Stimulated activated CD8-positive, alpha-beta memory T cell treated with anti-CD3 and anti-CD28 coated beads, Interleukin-4, amount 100 ng/mL, for 4 hours (primary cell): ENCODE results near the gene TMEM79.
A peak's percentile ranks its signal among the peaks of the same experiment; 100 is the strongest.

Experiments
- DNase-seq, 2 donors: peaks; one replicate each; pipeline ENCODE4 v3.0.0-alpha.2; 2020; ENCODE audit warnings: low read depth in 2 of 2, low spot score in 1 of 2

TMEM79 gene

DNA sequence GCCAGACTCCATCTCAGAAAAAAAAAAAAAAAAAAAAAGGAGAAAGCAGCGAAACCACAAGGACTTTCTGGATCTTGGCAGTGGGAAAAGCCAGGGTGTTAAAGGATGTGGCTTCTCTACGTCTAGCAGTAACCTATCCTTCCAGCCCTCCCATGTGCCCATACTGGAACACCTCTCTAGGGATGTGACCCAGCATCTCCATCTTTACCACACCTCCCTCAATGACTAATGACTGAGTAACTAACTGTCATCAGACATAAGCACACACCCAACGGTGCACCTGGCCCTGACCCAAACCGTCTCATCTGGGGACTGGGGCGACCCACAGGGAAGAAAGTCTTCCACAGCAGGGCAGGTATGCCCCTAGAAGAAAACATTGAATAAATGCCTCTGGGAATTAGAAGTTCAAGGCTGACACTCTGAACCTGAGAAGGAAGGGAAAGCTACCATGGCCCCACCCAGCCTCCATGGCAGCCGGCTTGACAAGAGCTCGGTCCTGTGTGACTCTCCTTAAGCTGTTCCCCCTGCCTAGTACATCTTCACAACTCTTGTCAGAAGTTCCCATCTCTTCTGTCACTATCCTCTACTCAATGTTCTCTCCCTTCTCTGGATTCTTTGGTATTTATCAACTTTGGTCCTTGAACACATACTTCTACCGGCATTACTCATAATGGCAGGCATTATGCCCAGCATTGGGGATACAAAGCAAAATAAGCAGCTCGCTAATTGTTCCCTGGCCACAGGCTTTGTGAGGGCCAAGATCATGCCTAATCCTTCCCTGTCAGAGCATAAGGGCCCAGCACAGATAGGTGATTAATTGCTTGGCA, 21.5 kb upstream of the TMEM79 start:
- DNase-seq = no peak

DNA sequence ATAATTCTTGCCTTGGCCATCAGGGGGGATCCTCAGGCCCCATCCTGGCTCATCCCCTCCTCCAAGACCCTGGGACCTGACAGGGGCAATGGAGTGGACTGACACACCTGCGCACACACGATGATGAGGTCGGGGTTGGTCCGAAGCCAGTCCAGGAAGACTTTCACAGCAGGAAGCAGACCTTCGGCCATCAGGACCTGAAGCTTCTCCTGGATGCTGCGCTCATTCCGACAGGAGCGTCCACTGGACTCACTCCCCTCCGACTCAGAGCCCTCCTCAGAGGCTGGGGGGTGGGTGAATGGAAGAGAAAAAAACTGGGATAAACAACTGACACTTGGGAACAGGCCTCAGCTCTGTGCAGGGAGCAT, 20.9 kb upstream of the TMEM79 start:
- DNase-seq = no peak

DNA sequence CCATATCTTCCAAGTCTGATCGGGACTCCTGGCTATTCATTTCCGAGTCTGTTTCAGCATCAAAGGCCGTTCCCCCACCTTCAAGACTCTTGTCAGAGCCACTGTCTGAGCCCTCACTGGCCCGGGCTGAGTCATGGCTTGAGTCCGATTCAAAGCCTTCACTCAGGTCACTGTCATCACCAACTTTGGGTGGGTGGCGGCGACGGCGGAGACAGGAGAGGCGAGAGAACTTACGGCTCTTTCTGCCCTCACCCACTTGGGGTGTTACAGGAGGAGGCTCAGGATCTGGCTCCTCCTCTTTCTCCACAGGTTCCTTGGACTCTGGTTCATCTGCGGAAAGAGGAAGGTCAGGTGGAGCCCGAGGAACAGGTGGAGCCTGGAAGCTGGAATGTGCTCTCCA, 18.1 kb upstream of the TMEM79 start:
- DNase-seq = no peak

DNA sequence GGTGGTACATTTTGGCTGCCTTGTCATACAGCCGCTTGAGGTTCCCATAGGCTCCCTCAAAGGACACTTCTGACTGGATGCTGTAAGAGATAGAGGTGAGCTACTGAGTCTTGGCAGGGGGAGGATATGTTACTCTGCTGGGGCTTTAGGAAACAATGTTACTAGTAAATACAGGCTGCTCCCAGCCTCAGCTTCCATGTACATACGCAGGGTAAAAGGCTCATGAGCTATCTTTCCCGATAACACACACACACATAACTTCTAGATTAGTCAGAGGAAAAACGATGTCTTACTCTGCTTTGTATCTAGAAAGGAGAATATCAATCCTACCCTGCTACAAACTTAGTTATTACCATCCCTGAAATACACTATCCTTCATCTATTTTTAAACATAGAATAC, 15.8 kb upstream of the TMEM79 start:
- no peak for DNase-seq

DNA sequence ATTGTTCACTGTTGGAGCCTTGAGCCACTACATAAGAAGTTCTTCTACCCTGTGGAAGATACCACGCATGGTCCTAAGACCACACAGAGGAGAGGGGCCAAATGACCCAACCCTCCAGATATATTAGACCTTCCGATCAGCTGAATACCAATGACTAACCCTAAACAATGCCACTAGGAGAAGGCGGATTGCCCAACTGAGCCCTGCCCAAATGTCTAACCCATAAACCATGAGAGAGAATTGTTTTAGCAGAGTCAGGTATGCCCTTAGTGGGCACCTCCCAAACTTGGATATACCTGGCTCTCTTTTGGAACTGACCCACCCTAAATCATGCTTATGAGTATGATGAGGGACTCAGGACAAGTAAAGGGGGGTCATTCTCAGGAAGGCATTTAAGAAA, 13.8 kb upstream of the TMEM79 start:
- DNase-seq = no peak

DNA sequence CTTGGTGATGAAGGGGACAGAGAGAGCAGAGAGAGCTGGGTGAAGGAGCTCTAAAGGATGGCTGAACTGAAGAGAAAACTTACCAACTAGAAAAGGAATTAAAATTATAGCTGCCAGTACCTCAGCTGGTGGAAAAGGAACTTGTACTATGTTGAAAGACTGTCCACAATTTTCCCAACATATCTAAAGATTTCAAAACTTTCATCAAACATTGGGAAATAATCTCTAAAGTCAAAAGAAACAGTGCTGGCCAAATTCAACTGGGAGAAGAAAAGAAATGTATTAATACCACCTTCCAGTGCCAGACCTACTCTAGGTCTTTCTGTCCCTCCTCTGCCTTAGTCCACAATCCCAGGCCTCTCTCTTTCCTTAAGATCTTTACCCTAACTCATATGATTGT, 7.6 kb upstream of the TMEM79 start:
- no peak for DNase-seq

DNA sequence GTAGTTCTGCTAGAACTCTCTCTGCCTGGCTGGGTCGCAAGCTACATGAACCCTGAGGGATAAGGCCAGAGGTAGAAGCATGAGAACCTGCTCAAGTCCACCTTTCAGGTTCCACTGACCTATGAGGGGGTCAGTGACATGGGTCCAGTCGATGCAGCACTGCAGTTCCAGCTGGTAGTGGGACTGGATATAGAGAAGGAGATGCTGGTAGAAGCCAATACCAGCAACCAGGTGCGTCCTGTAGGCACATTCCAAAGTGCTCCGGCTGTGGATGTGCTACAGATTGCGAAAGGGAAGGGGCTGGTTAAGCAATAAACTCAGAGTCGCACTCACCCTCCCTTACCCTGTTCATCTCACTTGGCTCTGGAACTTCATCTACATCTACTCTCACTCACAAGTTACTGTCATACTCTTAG, 7.2 kb upstream of the TMEM79 start:
- no peak for DNase-seq

DNA sequence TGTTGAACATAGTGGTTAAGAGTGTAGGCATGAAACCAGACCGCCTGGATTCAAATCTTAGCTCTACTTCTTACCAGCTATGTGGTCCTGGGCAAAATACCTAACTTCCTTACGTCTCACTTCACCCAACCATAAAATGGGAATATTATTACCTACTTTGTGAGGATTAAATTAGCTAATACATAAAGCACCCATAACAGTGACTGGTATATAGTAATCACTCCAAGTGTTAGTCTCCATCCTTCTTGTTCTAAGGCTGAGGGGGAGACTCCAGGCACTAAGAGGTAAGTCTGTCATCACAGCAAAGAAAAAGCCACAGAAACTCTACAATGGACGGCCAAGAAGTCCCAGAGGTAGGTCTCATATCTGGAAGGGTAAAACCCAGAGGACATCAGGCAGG, 4.3 kb upstream of the TMEM79 start:
- no peak for DNase-seq

DNA sequence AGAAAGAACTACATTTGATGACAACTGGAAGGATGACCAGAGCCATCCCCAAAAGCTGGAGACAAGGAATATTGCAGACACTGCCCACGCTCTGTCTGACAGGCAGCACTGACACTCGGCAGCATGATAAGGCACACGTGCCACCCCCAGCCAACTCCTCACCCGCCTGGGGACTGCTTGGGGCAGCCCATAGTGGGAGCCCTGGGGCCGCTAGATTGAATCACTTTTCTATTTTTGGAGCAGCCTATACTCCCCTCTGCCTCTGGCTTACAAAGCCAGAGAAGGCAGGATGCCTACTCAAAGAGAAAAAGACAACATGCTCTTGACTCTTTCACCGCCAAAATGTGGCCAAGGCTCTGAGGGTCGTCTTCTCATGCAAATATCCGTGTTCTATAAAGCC, 2.8 kb upstream of the TMEM79 start:
- peak in 1 of 2 donors; percentile 24 for DNase-seq

DNA sequence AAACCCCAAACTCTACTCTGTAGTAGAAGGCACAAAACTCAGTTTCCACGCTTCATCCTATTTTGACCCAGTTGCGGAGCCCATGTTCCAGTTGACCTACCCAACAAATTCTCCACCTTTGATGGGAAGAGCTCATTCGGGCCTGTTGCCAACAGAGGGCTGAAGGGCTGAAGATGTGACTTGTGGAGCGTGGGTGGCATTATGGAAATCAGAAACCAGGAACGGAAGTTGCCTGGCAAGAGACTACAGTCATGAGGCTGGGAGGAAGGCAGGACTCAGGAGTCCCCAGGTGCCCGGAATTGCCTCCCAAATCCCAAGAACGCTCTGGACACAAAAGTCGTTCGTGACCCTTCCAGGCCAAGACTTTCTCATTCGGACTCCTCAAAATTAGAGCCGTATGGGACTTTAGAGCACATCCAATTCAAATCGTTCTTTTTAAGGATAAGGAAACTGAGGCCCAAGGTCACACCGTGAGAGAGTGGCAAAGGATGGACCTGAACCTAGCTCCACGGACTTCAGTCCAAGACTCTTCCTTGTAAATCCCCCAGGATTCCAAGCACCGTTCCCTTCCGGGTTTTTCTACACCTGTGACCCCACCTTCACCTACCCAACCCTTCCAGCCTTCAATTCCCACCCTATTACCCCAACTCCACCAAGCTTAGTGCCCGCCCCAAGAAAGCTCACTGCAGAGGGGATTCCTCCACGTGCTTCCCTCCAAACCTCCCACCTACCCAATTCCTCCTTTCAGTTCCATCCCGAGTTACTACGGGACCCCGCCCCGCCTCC, 2.2 kb upstream of the TMEM79 start:
- peak in 1 of 2 donors; percentile 4 for DNase-seq

DNA sequence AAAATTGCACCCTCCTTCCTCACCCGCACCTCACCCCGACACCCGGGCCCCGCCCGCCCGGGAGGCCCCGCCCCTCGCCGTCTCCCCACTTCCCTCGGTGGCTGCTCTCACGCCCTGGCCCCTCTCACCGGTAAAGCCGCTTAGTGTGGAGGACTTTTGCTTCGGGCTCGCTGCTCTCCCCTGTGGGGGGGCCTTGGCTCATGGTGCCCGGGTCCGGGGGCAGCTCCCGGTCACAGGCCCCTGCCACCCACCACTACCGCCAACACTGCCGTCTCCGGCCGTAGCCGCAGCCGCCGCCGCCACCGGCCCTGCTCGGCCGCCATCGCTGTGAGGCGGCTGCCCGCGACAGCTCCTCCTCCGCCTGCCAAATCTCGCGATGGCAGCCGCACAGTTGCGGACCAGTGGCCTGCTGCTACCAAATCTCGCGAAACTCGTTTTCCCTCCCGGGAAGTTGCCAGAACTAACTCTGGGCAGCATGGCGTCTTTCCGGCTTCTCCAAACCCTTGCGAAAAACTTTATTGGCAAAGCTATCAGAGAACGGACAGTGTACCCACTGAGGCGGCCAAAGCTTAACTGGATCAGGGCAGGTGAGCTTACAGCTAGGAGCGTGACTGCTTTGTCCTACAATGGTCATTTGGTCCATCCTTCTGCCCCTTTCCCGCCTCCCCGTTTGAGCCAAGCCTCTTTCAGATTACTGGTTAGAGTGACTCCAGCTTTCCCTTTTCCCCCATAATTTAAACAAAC, 1.5 kb upstream of the TMEM79 start, which contains the start of gene SMG5:
SMG5 (minus strand) TSS at position 347 of the 744 bp plus-strand sequence; CDS start at position 202, 145 bp downstream.
- peak; percentile 81 to 88 for DNase-seq

DNA sequence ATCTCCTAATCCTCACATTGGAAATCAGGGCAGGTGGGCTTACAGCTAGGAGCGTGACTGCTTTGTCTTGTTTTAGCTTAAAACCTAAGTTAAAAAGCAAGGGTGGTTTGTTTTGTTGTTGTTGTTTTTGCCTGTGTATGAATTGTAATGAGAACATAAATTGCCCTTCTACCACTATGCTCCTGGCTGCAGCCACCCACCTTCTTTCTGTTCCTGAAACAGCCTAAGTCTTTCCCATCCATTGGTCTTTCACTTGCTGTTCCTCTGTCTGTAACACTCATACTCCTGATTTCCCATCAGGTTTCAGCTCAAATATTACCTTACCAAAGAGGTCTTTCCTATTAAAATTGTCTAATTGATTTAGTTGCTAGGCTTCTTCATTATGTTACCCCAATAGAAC, 604 bp upstream of the TMEM79 start:
- no peak for DNase-seq

DNA sequence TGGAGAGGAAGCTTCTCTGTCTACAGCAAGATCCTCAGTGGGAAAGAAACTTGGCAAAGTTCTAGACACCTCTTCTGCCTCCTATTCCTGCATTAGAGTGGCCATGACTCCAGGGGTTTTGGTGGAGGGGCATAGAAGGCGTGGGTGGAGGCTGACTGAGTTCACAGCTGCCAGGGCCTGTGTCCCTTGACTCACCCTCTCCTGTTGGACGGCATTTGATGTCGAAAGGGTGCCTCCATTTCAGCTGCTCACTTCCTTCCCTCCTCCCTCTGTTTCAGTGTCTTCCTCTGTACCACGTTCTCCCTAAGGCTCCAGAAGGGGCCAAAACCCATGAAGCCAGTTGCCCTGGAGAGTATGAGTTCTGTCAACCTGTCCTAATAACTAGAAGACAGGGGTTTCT, 632 bp downstream of the TMEM79 start:
- no peak for DNase-seq

DNA sequence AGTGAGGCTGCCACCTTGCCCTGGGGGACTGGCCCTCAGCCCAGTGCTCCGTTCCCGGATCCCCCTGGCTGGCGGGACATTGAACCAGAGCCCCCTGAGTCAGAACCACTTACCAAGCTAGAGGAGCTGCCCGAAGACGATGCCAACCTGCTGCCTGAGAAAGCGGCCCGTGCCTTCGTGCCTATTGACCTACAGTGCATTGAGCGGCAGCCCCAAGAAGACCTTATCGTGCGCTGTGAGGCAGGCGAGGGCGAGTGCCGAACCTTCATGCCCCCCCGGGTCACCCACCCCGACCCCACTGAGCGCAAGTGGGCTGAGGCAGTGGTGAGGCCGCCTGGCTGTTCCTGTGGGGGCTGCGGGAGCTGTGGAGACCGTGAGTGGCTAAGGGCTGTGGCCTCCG, 1.3 kb downstream of the TMEM79 start:
- DNase-seq = no peak

DNA sequence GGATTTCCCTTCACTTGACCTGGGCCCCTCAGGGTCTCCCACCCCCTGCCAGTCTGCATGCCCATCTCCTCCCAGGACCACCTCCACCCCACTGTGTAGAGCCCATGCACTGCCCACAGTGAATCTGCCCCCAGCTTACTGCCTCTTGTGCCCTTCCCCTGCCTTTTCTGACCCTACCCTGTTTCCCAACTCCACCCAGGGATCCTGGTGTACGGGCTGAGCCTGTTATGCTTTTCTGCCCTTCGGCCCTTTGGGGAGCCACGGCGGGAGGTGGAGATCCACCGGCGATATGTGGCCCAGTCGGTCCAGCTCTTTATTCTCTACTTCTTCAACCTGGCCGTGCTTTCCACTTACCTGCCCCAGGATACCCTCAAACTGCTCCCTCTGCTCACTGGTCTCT, 1.9 kb downstream of the TMEM79 start:
- DNase-seq = no peak

DNA sequence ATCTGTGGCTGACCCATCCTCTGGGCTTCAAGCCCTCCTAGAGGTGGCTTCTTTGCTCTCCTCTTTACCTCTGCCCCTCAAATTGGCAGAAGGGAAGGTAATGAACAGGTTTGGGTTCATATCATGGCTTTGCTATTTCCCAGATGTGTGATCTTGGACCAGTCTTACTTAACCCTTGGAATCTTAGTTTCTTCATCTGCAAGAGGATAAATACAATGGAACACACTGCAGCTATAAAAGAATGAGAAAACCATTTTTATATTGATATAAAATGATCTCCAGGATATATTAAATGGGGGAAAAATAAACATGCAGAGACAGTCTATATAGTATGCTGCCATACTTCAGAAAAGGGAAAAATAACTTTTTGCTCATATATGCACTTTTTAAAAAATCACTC, 5.7 kb downstream of the TMEM79 start:
- DNase-seq = no peak

DNA sequence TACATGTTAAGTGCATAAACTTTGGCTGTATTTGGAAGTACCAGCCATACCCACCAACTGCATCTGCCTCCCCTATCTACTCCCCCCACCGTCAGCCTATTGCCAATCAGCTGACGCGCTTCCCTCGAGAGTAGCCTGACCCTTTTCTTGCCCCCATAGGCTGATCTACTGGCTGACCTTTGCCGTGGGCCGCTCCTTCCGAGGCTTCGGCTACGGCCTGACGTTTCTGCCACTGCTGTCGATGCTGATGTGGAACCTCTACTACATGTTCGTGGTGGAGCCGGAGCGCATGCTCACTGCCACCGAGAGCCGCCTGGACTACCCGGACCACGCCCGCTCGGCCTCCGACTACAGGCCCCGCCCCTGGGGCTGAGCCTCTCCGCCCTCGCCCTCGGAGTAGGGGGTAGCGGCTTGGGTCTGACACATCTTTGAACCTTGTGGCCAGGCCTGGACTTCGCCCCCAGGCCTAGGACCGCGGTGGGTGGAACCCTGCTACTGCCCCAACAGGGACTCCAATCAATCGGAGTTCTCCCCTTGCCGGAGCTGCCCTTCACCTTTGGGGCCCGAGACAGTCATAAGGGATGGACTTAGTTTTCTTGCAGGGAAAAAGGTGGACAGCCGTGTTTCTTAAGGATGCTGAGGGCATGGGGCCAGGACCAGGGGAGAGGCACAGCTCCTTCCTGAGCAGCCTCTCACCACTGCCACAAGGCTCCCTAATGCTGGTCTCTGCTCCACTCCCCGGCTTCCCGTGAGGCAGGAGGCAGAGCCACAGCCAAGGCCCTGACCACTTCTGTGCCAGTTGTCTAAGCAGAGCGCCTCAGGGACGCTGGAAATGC, 7.3 kb downstream of the TMEM79 start:
- DNase-seq = no peak

DNA sequence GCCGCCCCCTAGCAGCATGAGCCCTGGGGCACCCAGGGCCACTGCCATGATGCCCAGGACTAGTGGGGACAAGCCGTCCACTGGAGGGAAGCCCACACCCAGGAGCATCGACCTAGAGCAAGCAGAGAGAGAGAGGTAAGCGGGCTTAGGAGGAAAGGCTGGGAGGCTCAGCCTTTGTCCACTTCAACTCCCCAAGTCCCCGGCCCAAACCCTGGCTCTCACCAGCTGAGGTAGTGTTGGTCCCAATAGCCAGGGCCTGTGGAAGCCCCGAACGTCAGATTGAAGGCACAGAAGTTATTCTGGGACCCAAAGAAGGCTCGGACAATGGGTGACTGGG, 8.9 kb downstream of the TMEM79 start:
- DNase-seq = no peak

DNA sequence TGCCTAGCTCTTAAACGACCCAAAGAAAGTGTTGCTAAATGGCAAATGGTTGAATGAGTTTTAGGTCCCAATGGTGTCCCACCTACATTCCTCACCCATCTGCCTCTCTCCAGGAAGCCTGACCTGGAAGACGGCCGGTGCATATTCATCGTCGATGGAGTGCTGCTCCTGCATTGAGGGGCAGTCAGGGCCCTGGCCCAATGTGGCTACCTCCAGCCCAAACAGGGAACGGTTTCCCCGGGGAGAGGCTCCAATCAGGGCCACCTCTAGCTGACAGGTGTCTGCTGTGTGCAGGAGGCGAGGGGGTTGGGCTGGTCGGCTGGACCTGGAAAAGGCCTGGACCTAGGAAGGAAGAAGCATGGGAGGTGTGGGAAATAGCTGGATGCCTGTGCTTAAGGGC, 9.8 kb downstream of the TMEM79 start:
- no peak for DNase-seq

DNA sequence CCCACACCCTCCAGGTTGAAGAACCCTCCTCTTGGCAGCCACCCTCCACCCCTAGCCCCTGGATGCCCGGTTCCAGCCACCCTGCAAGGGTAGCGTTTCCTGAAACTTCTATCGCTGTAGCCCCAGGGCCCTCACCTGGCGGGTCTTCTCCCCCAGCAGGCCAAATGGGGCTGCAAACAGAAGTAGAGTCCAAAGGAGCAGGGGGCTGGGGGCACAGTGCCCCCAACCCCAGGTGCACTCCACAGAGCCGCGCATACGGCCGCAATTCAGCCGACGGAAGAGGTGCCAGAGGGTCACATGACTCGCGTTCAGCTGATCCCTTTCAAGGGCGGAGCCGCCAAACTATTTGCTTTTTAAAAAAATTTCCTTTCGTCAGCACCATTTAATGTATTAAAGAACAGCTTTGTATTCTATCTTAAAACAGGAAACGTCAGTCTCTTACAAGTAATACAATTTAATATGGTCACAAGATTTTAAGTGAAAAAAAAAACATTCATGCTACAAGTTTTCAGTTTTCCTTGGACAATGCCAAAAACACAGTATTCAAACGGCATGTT, 11.3 kb downstream of the TMEM79 start, which contains the start of gene GLMP:
GLMP (minus strand) TSS at position 289 of the 557 bp plus-strand sequence; CDS start at position 255, 34 bp downstream.
- DNase-seq = peak in 1 of 2 donors; percentile 16
